Gastroesophageal sphincter (tissue), 4 donors: ENCODE data around the gene CC2D2A. TPM values are rescaled to one million over a fixed set of nuclear protein-coding genes. Genes with fewer than 3 reads are reported as not detected.
A peak's percentile ranks its signal among the peaks of the same experiment; 100 is the strongest.

Source experiments
- ATAC-seq: fragments of 150-250 bp; one replicate; pipeline ENCODE4 v1.9.1; 2016; ENCODE audit warnings: mild to moderate bottlenecking, moderate library complexity
- H3K27ac ChIP-seq, 4 donors: fragments of 200-600 bp; sonication (generic) in 3 of 4; 1 replicate in 3 of 4; 2 replicates in 1 of 4; pipeline ENCODE4 v1.5.1; 2016 to 2019
- H3K27me3 ChIP-seq: fragments of 200-600 bp; sonication (generic); one replicate; pipeline ENCODE4 v1.5.1; 2019
- H3K36me3 ChIP-seq, 2 donors: fragments of 200-600 bp; sonication (generic); one replicate each; pipeline ENCODE4 v1.5.1; 2019; ENCODE audit warnings: control low read depth in 1 of 2
- H3K4me1 ChIP-seq, 3 donors: fragments of 200-600 bp; sonication (generic); 1 replicate in 2 of 3; 2 replicates in 1 of 3; pipeline ENCODE4 v1.5.1; 2016 to 2019; ENCODE audit warnings: control low read depth in 2 of 3
- H3K4me3 ChIP-seq, 2 donors: fragments of 200-600 bp; sonication (generic); one replicate each; pipeline ENCODE4 v1.5.1; 2019; ENCODE audit warnings: mild to moderate bottlenecking in 1 of 2, moderate library complexity in 1 of 2
- H3K9me3 ChIP-seq, 3 donors: fragments of 200-600 bp; sonication (generic); one replicate each; pipeline ENCODE4 v1.5.1; 2017 to 2019; ENCODE audit warnings: control low read depth in 2 of 3
- CTCF ChIP-seq, 4 experiments: fragments of 200-600 bp in 2 of 4; fragments of 450-650 bp in 2 of 4; sonication (generic) in 1 of 4; IDR thresholded peaks; one replicate each; pipeline ENCODE4 v1.5.1; 2017 to 2019; ENCODE audit warnings: antibody characterized with exemption in 4 of 4, mild to moderate bottlenecking in 2 of 4, moderate library complexity in 2 of 4
- EP300 ChIP-seq: sonication (generic); formaldehyde crosslinking; IDR thresholded peaks from one replicate; pipeline ENCODE4 v1.6.1; 2017; ENCODE audit warnings: antibody characterized with exemption, mild to moderate bottlenecking
- POLR2A ChIP-seq, 2 donors: fragments of 450-650 bp; IDR thresholded peaks; one replicate each; pipeline ENCODE4 v1.6.1; 2017; ENCODE audit warnings: antibody characterized with exemption in 2 of 2, mild to moderate bottlenecking in 2 of 2, moderate library complexity in 1 of 2
- POLR2AphosphoS5 ChIP-seq: sonication (generic); formaldehyde crosslinking; IDR thresholded peaks from one replicate; pipeline ENCODE4 v1.6.1; 2017; ENCODE audit warnings: antibody characterized with exemption
- WGBS, 2 donors: methylation state at CpG; one replicate each; pipeline ENCODE4 v1.1.5; 2018; ENCODE audit warnings: low coverage in 1 of 2; 5-methylcytosine and 5-hydroxymethylcytosine counted together
- total RNA-seq, 4 donors: library from RNA; depleted of rRNA; stranded (reverse); fragments of >200 nt; gene quantifications; one replicate each; pipeline ENCODE4 v1.1.0, GENCODE V29; 2016

Gene CC2D2A
- total RNA-seq, 4 donors from 2014 or later, result 31.8 to 80.5 (median 58.0) TPM

DNA sequence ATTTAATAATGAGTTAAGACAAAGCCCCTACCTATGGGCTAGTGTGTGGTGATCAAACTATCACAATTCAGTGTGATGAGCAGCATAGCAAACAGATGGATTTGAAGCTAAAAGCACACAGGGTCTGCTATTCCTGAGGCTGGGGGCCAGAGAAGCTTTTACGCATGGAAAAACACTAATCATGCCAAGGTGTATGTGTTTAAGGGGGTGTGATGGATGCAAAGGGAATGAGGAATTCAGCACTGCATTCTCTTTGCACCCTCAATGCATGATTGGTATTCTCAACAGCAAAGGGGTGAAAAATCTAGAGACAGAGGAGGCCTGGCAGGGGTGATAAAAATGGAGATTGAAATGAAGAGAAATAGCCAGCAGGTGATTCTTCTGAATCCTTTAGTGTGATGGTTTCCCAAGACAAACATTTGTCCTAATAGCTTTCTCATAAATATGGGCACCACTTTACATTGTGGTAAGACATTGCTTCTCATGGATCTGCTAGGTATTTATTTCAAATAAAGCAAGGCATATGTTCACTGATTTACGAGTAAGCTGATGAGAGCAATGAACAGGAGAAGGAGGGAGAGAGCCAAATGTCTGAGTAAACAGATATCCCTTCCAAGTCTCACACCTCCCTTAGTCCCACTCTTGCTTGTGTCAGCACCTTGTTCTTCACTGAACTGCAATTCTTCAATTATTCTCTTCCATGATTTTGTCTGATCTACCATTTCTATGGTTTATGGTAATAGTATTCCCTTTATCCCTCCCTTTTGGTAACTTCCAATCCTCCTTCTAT is 26.1 kb upstream of the CC2D2A start:
- H3K4me1 ChIP-seq, result peaks cover 0 to 7% (median 0%) of the 10 kb centered on the region in 3 donors
- no peak overlapping the region for H3K4me3 ChIP-seq
- WGBS, 2 donors, result 54 to 64% methylated on average over 2 of the region's 2 CpGs
- no peak for ATAC-seq
- no peaks in the 10 kb centered on the region for H3K9me3 ChIP-seq
- peaks cover 0 to 6% of the 10 kb centered on the region in 2 donors for H3K36me3 ChIP-seq
- no peak overlapping the region for H3K27ac ChIP-seq
- TF ChIP-seq CTCF (IDR thresholded peaks at IDR 0.05) (no peak), EP300 (no peak), POLR2AphosphoS5 (no peak), POLR2A (IDR thresholded peaks at IDR 0.05) (no peak)
- no peaks in the 10 kb centered on the region for H3K27me3 ChIP-seq

- Histone ChIP-seq H3K4me3 (no peak overlapping the region), H3K27ac (no peak overlapping the region), H3K4me1 (peaks cover 0 to 7% (median 0%) of the 10 kb centered on the region in 3 donors), H3K36me3 (peaks cover 0 to 6% of the 10 kb centered on the region in 2 donors), H3K27me3 (no peaks in the 10 kb centered on the region), H3K9me3 (no peaks in the 10 kb centered on the region)
- no peak for TF ChIP-seq POLR2AphosphoS5
- TF ChIP-seq POLR2A (IDR thresholded peaks at IDR 0.05), result no peak
- no peak for TF ChIP-seq CTCF (IDR thresholded peaks at IDR 0.05)
- TF ChIP-seq EP300, result no peak
- ATAC-seq, result no peak
- 93% methylated on average over 5 of the region's 7 CpGs; no CpG with 5 or more reads in 1 of the 2 donors for WGBS, 2 donors
Measured at GRCh38 chr4:15444276-15444675, 25.4 kb upstream of the CC2D2A start.

DNA sequence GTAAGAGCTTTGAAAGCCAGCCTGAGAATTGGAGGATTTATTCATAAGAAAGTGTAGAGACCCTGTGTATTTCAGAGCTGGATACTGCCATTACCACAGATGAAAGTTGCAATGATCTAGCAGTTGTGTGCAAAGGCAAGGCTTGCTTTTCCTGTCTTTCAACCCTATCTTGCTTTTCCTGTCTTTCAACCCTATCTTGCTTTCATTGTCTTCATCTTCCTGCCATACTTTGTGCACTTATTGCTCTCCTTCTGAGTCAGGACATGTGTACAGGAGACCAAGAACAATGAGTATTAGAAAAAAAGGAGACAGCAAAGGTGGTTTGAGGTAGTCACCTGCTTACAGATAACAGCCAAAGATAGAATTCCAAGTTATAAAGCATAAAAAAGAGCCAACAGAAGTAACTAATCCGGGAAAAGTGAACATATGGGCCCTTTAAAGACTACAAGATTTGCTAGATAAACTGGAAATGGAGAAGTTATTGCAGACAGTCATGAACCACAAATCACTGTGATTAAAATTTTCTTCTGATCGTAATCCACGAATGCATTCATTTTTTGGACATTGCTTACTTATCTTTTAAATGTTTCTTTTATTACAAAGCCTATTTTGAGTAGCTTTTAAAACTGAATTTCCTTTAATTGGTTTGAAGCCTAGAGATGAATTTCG is 24.7 kb upstream of the CC2D2A start:
- Histone ChIP-seq H3K4me1 (peaks cover 0 to 7% (median 0%) of the 10 kb centered on the region in 3 donors), H3K36me3 (peaks cover 0 to 6% of the 10 kb centered on the region in 2 donors), H3K27me3 (no peaks in the 10 kb centered on the region), H3K4me3 (no peak overlapping the region), H3K9me3 (no peaks in the 10 kb centered on the region), H3K27ac (no peak overlapping the region)
- TF ChIP-seq POLR2AphosphoS5, result no peak
- no peak for TF ChIP-seq POLR2A (IDR thresholded peaks at IDR 0.05)
- no peak for TF ChIP-seq CTCF (IDR thresholded peaks at IDR 0.05)
- TF ChIP-seq EP300, result no peak
- 58 to 65% methylated on average over 4 of the region's 4 CpGs for WGBS, 2 donors
- no peak for ATAC-seq

GRCh38 chr4:15451181-15451865 is 18.4 kb upstream of the CC2D2A start:
- peak overlapping the region; percentile 45 to 67 (median 62) for H3K27ac ChIP-seq
- peaks cover 21 to 40% (median 24%) of the 10 kb centered on the region in 3 donors for H3K4me1 ChIP-seq
- no peaks in the 10 kb centered on the region for H3K27me3 ChIP-seq
- whole genome bisulfite sequencing, 2 donors, result 8 to 44% methylated on average over 1 of the region's 1 CpG
- H3K9me3 ChIP-seq, result no peaks in the 10 kb centered on the region
- H3K4me3 ChIP-seq, result no peak overlapping the region
- no peak for ATAC-seq
- H3K36me3 ChIP-seq, result no peaks in the 10 kb centered on the region
- TF ChIP-seq POLR2A (IDR thresholded peaks at IDR 0.05) (no peak), POLR2AphosphoS5 (no peak), CTCF (IDR thresholded peaks at IDR 0.05) (no peak), EP300 (no peak)
